IgD-negative memory B cell (primary cell): ENCODE results near the gene SEMA4F. TPM values are rescaled to one million over a fixed set of nuclear protein-coding genes. Genes with fewer than 3 reads are reported as not detected.

Experiments used
- H3K27ac Mint-ChIP-seq, 3 donors: one replicate each; pipeline ENCODE4 v1.8.0; 2020 to 2022; ENCODE audit warnings: mild to moderate bottlenecking in 3 of 3, mixed read lengths in 3 of 3, moderate library complexity in 1 of 3
- H3K27me3 Mint-ChIP-seq: one replicate; pipeline ENCODE4 v1.8.0; 2021; ENCODE audit warnings: mixed read lengths
- H3K36me3 Mint-ChIP-seq: one replicate; pipeline ENCODE4 v1.8.0; 2020; ENCODE audit warnings: mild to moderate bottlenecking, mixed read lengths
- H3K4me1 Mint-ChIP-seq, 3 donors: one replicate each; pipeline ENCODE4 v1.8.0; 2020 to 2022; ENCODE audit warnings: mixed read lengths in 3 of 3, mild to moderate bottlenecking in 1 of 3
- H3K4me3 Mint-ChIP-seq, 4 donors: one replicate each; pipeline ENCODE4 v1.8.0; 2020 to 2022; ENCODE audit warnings: mild to moderate bottlenecking in 4 of 4, mixed read lengths in 4 of 4, moderate library complexity in 3 of 4
- H3K9me3 Mint-ChIP-seq, 3 donors: one replicate each; pipeline ENCODE4 v1.8.0; 2020 to 2021; ENCODE audit warnings: mixed read lengths in 3 of 3, mild to moderate bottlenecking in 1 of 3
- polyA plus RNA-seq: library from polyadenylated mRNA; unstranded; fragments of 300-500 nt; fragmentation: Illumina TruSeq; gene quantifications from one replicate; pipeline ENCODE4 v1.2.3, GENCODE V29; 2021

The SEMA4F gene
- polyA plus RNA-seq, 1 donor from 2014 or later = 6.4 TPM

DNA sequence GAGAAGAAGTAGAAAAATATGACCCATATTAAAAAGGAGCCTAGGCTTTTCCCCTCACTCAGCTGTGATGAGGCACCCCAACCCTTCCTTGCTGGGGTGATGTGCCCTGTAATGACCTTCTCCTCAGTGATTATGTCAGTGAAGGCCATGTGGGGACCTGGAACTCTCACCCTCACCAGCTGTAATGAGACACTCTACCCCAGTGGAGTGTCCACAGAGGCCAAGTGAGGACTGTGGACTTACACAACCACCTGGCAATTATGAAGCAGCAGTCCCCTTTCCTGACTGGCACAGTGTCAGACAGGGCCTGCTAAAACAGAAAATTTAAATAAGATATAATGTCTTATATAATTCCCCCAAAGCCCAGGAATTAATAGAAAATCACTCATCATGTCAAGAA lies 54.2 kb downstream of the SEMA4F start:
- no peaks in the 10 kb centered on the region for H3K4me1 Mint-ChIP-seq
- peaks cover 3% of the 10 kb centered on the region for H3K27me3 Mint-ChIP-seq
- H3K9me3 Mint-ChIP-seq = peaks cover 0 to 5% (median 0%) of the 10 kb centered on the region in 3 donors
- no peak overlapping the region for H3K27ac Mint-ChIP-seq
- H3K4me3 Mint-ChIP-seq = no peak overlapping the region
- peaks cover 6% of the 10 kb centered on the region for H3K36me3 Mint-ChIP-seq

GRCh38 chr2:74708883-74709282 lies 54.8 kb downstream of the SEMA4F start:
- H3K27ac Mint-ChIP-seq = no peak overlapping the region
- no peaks in the 10 kb centered on the region for H3K4me1 Mint-ChIP-seq
- H3K36me3 Mint-ChIP-seq = peaks cover 6% of the 10 kb centered on the region
- no peak overlapping the region for H3K4me3 Mint-ChIP-seq
- H3K27me3 Mint-ChIP-seq = peaks cover 3% of the 10 kb centered on the region
- peaks cover 0 to 5% (median 0%) of the 10 kb centered on the region in 3 donors for H3K9me3 Mint-ChIP-seq

GRCh38 chr2:74712223-74713053 lies 58.4 kb downstream of the SEMA4F start:
- Mint-ChIP-seq H3K36me3 (peaks cover 5% of the 10 kb centered on the region), H3K9me3 (peaks cover 0 to 4% (median 0%) of the 10 kb centered on the region in 3 donors), H3K4me3 (peak overlapping the region in 1 of 4 donors; percentile 77), H3K27ac (peak overlapping the region in 1 of 3 donors; percentile 93), H3K27me3 (peaks cover 9% of the 10 kb centered on the region), H3K4me1 (peaks cover 0 to 8% (median 5%) of the 10 kb centered on the region in 3 donors)

- Mint-ChIP-seq H3K9me3 (peaks cover 0 to 1% (median 0%) of the 10 kb centered on the region in 3 donors), H3K4me3 (peak overlapping the region in 3 of 4 donors; percentile 66 to 95 (median 87)), H3K27ac (peak overlapping the region in 1 of 3 donors; percentile 9), H3K27me3 (peaks cover 8% of the 10 kb centered on the region), H3K4me1 (peaks cover 0 to 8% (median 5%) of the 10 kb centered on the region in 3 donors), H3K36me3 (peaks cover 2% of the 10 kb centered on the region)
Observed at GRCh38 chr2:74714691-74715080, 60.6 kb downstream of the SEMA4F start.

DNA sequence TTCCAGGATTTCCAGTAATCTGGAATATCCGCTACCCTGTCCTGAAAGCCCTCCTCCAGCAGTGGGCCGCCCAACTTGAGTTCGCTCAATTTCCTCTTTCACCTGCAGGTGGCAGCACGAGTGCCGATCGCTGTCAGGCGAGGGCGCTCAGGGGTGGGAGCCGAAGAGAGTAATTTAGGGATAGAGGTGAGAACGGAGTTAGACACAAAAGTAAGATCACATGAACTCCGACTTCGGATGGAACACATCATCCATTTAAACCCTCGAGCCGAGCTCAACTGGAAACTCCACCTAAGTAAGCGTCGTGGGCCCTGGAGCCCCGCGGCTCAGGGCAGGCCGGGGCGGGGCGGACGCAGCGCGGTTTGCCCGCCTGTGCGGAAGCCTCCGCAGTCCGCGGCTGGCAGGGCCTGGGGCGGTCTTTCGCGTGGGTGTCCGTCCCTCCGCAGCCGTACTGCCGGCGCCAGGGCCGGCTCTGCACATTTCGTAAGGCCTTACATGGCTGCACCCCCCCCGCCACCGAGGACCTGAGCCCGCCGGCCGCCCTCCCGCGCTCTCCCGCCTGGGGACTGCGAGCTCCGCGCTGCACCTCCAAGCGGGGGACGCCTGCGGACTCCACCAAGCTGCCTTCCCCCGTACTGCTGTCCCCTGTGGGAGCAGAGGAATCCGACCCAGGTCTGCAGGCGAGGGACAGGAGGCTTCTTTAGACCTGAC lies 61.2 kb downstream of the SEMA4F start:
- H3K27ac Mint-ChIP-seq = peak overlapping the region in 2 of 3 donors; percentile 9 to 27
- H3K9me3 Mint-ChIP-seq = peaks cover 0 to 1% (median 0%) of the 10 kb centered on the region in 3 donors
- H3K36me3 Mint-ChIP-seq = peaks cover 1% of the 10 kb centered on the region
- peak overlapping the region; percentile 82 to 95 (median 88) for H3K4me3 Mint-ChIP-seq
- H3K27me3 Mint-ChIP-seq = peaks cover 8% of the 10 kb centered on the region
- peaks cover 0 to 8% (median 5%) of the 10 kb centered on the region in 3 donors for H3K4me1 Mint-ChIP-seq

GRCh38 chr2:74715880-74716279 lies 61.8 kb downstream of the SEMA4F start:
- Mint-ChIP-seq H3K4me3 (peak overlapping the region; percentile 82 to 89 (median 88)), H3K27me3 (peaks cover 7% of the 10 kb centered on the region), H3K4me1 (peaks cover 0 to 8% (median 5%) of the 10 kb centered on the region in 3 donors), H3K36me3 (peaks cover 1% of the 10 kb centered on the region), H3K9me3 (peaks cover 0 to 1% (median 0%) of the 10 kb centered on the region in 3 donors), H3K27ac (no peak overlapping the region)

- Mint-ChIP-seq H3K36me3 (no peaks in the 10 kb centered on the region), H3K4me1 (peaks cover 0 to 8% (median 5%) of the 10 kb centered on the region in 3 donors), H3K27me3 (peaks cover 13% of the 10 kb centered on the region)
Observed at GRCh38 chr2:74719066-74719465, 65.0 kb downstream of the SEMA4F start.

DNA sequence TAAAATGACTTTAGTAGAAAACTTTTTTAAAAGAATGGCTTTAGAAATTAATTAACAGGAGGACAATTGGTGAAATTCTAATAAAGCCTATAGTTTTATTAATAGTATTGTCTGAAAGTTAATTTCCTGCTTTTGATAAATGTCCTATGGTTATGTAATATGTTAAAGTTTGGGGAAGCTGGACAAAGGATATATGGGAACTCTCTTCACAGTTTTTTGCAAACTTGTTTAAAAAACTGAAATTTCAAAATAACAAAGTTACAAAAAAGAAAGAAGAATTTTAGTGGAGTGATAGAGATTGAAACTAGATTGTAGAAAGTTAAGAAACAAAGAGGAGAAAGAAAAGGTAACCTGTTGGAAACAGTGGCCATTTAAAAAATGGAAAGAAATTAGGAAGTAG lies 67.3 kb downstream of the SEMA4F start:
- H3K4me3 Mint-ChIP-seq = no peak overlapping the region
- H3K36me3 Mint-ChIP-seq = no peaks in the 10 kb centered on the region
- no peaks in the 10 kb centered on the region for H3K4me1 Mint-ChIP-seq
- H3K27ac Mint-ChIP-seq = no peak overlapping the region
- no peaks in the 10 kb centered on the region for H3K9me3 Mint-ChIP-seq
- H3K27me3 Mint-ChIP-seq = peaks cover 5% of the 10 kb centered on the region

More at GRCh38 chr2:74719066-74719465, 65.0 kb downstream of the SEMA4F start:
- Mint-ChIP-seq H3K4me3 (no peak overlapping the region), H3K27ac (no peak overlapping the region), H3K9me3 (no peaks in the 10 kb centered on the region)

DNA sequence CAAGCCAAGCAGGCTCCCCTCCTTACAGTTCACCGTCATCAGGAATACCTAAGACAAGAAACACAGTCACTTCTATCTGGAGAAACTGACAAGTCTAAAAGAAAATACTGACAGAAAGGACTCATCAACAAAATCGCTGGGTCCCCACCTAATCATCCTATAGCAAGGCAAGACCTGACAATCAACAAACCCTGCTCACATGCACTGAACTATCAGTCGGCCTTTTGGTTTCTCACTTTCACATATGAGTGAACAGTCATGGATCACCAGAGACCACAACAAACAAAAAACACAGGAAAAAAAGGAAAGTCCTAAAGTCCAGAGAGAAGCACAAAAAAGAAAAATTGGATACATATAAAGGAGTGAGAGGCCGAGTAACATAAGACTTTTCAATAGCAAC lies 70.4 kb downstream of the SEMA4F start:
- Mint-ChIP-seq H3K36me3 (no peaks in the 10 kb centered on the region), H3K9me3 (no peaks in the 10 kb centered on the region), H3K4me1 (no peaks in the 10 kb centered on the region), H3K27me3 (peaks cover 9% of the 10 kb centered on the region), H3K4me3 (no peak overlapping the region), H3K27ac (no peak overlapping the region)

- Mint-ChIP-seq H3K36me3 (no peaks in the 10 kb centered on the region), H3K27me3 (peaks cover 9% of the 10 kb centered on the region), H3K27ac (no peak overlapping the region), H3K4me1 (no peaks in the 10 kb centered on the region), H3K4me3 (no peak overlapping the region), H3K9me3 (peaks cover 0 to 2% (median 0%) of the 10 kb centered on the region in 3 donors)
Observed at GRCh38 chr2:74725287-74725686, 71.2 kb downstream of the SEMA4F start.

DNA sequence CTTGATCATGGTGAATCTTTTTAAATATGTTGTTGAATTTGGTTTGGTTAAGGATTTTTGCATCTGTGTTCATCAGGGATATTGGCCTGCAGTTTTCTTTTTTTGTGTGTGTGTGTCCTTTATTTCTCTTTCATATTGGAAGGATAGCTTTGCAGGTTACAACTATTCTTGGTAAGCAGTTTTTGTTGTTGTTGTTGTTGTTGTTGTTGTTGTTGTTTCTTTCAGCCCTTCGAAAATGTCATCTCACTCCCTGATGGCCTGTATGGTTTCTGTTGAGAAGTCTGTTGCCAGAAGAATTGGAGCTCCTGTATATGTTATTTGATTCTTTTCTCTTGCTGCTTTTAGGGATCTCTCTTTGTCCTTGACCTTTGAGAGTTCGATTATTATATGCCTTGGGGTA lies 74.8 kb downstream of the SEMA4F start:
- Mint-ChIP-seq H3K4me1 (no peaks in the 10 kb centered on the region), H3K27me3 (peaks cover 8% of the 10 kb centered on the region), H3K4me3 (no peak overlapping the region), H3K9me3 (peaks cover 0 to 5% (median 0%) of the 10 kb centered on the region in 3 donors), H3K27ac (no peak overlapping the region), H3K36me3 (no peaks in the 10 kb centered on the region)

DNA sequence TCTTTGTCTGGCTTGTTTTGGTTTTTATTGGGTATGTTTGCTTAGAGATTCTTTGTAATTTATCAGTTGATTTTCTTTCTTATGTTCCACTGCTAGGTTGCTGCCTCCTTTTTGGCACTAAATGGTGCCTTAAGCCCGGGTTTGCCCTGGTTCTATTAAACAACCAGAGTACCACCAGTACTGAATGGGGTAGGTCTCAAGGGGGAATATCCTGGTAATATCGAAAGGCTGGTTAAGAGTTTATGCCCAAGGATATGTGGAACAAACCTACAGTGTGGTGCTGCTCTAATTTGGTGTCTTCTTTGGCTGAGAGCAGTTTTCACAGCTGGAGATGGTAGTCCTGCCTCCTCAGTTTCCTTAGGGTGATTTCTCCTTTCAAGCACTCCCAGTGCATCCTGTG lies 76.5 kb downstream of the SEMA4F start:
- Mint-ChIP-seq H3K4me1 (no peaks in the 10 kb centered on the region), H3K4me3 (no peak overlapping the region), H3K36me3 (no peaks in the 10 kb centered on the region), H3K9me3 (peaks cover 0 to 5% (median 0%) of the 10 kb centered on the region in 3 donors), H3K27ac (no peak overlapping the region), H3K27me3 (peaks cover 11% of the 10 kb centered on the region)
